NCI-H2196 (cell line): Measurements from ENCODE around the gene ADORA2A.

ENCODE experiments used
- DNase-seq: peaks from one replicate; lab custom pipeline; 2025; ENCODE audit not compliant: unreplicated experiment; lab: John Stamatoyannopoulos, UW

Gene ADORA2A

DNA sequence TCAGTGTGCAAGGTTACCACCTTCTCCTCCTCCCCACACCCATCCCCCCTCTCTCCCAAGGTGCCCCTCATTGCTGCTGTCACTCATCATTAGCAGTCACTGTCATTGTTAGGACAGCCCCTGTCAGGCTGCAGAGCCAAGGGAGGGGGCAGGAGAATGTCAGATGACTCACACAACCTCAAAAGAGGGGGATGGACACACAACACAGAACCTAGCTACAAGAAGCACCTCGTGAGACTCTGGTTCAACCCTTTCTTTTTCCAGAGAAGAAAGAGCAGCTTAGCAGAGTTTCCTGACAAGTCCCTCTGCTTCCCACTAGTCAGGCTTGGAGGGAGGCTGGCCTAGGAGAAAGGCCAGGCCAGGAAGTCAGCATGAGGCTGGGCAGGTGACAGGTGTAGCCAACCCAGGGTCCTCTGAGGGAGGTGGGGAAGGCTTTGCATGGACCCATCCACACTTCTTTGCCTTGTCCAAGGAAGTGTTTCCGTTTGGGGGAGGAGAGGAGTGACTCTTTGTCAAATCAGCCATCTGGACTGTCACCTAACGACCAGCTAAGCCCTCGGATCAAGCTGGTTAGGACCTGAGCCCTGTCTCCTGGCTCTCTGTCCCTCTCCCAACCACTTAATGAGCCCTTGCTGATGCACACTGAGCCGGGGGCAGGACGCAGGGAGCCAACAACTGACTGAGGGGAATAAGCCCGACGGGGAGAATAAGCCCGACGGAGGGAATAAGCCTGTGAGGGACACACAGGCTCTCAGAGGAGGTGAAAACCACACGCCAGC lies 18.3 kb downstream of the ADORA2A start:
- DNase-seq = no peak

DNA sequence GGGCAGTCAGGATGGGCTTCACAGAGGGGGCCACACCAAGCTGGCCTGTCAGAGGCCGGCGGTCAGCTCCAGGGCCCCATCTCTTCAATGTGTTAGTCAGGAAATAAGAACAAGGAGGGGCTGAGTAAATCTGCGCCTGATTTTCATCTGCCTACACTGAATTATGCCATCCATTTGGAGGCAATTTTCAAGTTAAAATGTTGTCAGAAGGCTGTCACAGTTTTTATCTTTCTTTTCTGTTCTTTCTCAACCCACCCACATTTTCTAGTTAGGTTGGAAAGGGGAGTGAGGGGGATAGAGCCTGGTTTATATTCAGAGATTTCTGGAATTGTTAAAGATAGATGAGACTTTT lies 18.8 kb downstream of the ADORA2A start:
- no peak for DNase-seq

DNA sequence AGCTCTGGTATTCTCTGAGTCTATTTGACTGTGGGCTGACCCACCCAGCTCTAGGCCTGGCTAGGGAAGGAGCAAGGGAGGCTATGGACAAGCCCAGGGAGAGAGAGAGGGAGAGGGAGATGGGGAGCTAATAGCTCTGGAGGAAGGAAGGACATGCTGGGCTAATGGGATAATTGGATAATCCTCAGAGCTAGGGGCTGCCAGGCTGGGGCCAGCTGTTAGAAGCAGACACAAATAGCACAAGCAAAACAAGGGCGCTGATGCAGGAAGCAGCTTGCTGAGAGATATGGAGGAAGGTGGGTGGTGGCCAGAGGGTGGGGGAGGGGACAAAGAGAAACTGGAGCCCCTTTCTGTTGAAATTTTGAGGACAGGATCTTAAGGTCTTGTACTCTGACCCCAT lies 23.2 kb downstream of the ADORA2A start:
- DNase-seq = no peak

DNA sequence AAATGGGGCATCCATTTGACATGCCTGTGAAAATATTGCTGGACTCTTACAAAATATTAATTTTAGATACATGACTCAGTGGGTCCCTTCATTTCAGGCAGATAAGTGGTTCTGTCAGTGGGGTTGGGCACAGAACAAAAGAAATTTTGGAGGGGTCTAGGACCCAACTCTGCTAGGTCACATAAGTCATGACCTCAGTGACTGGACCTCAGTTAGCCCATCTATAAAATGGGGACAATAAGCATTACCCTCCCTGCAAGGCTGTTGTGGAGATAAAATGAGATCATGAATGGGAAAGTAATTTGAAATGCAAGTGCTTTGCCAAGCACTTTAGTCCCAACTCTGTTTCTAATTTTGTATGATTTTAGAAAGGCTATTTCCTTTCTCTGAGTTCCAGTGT lies 23.8 kb downstream of the ADORA2A start:
- DNase-seq = no peak

DNA sequence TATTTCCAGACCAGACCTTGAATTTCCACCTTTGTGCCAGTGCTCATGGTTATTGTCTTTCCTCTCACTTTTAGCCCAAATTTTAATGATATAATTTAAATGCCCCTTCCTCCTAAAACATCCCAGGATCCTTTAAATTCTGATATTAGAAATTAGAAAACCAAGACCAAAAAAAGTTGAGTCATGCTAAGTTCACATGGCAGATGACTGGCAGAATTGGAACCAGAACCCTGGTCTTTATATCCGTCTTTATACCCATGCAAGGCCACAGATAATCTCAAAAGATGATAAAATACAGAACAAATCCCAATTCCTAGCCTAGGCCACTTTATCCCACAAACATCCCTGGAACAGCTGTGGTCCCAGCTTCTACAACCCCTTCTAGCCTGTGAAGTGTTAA lies 26.5 kb downstream of the ADORA2A start:
- no peak for DNase-seq

DNA sequence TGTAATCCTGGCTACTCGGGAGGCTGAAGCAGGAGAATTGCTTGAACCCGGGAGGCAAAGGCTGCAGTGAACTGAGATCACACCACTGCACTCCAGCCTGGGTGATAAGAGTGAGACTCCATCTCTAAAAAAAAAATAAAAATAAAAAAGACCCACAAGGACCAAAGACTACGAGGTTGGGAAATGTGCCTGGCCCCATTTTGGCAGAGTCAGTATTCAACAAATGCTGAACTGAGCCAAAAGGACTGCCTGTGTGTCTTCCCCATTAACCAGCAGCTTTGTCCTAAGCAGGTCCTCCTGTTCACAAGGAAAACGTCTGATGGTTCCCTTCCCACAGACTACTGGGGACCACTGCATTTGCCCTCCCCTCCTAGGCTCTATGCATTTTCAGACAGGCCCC lies 27.6 kb downstream of the ADORA2A start:
- DNase-seq = no peak

DNA sequence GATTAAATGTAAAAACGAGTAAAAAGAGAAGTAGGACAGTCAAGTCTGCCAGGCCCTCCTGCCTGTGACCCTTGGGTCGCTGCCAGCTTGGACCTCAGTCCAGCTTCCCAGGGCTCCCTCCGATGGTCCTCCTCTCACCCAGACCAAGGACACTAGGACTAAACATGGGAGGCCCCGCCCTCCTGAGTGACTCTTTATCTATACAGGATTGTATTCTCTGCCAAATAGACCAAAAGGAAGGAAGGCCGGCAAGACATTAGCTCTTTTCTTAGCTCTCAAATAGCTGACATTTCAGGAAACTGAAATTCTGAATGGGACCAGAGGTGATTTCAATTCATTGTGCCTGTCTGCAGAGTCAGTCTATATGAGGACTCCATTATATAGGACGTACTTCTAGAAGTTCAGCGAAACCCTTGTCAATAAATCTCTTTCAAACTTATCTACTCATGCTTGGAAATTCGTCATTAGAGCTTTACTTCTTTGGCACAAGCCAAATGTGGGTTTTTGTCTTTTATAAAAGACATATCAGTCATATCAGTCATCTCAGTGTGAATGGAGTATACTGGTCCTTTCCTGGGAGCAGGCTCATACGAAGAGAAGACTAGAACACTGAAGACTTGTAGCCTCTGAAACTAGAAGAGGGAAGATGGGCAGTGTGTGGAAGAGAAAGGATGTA lies 28.5 kb downstream of the ADORA2A start:
- no peak for DNase-seq

DNA sequence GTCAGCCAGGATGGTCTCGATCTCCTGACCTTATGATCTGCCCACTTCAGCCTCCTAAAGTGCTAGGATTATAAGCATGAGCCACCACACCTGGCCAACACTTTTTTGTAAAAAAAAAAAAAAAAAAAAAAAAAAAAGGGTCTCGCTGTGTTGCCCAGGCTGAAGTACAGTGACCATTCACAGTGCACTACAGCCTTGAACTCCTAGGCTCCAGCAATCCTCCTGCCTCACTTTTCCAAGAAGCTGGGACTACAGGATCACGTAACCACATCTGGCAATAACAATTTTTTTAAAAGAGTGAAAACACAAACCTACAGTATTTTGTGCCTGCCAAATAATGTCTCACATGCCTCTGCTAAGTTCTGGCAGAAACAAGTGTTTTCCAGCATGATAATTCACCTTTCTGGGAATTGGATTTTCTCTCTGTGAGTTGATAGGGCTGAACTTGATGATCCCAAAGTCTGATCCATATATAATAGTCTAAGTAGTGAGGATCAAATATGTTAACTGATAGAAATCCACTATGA lies 30.6 kb downstream of the ADORA2A start:
- no peak for DNase-seq

DNA sequence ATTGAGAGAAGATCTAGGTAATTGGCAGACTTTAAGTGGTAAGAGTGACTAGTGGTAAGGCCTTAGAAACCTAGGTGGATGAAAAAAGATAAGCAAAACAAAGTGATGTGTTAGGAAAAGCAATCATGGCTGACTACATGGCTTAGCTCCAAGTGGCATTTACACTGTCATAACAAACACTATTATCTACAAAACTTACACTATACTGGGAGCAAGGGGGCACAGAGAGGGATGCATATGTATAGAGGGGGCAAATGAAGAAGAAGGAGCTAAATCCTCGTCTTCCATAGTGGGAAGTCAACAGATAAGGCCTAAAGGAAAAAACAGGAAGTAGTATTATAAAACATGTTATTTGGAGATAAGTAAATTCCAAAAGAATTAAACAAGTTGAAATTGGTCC lies 32.5 kb downstream of the ADORA2A start:
- no peak for DNase-seq

DNA sequence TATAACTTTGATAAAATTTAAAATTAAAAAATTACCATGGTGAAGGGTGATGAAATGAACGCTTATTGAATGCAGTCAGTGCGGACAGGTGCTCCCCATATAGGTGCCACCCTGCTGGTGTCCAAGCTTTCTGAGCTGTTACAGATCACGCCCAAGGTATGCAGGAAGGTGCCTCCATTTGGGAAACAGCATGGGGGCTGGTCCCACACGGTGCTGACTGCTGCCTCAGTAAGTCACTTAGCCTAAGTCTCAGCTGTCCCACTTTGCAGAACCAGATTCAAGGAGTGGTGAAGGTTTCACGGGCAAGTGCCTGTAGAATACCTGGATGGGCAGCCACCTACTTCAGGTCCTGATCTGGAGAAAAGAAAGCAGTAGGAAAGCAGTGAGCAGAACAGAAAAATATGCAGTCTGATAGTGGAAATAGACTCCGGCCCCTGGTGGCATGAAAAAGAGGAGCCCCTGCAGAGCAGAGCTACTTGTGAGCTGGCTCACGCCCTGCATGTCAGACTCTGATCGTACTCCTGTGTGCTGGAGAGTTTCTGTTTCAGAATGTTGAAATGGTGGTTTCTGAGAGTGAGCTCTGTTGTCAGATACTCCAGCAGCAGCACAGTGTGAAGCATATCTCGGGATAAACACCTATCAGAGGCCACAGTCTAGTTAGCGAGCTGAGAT lies 33.2 kb downstream of the ADORA2A start:
- DNase-seq = no peak

DNA sequence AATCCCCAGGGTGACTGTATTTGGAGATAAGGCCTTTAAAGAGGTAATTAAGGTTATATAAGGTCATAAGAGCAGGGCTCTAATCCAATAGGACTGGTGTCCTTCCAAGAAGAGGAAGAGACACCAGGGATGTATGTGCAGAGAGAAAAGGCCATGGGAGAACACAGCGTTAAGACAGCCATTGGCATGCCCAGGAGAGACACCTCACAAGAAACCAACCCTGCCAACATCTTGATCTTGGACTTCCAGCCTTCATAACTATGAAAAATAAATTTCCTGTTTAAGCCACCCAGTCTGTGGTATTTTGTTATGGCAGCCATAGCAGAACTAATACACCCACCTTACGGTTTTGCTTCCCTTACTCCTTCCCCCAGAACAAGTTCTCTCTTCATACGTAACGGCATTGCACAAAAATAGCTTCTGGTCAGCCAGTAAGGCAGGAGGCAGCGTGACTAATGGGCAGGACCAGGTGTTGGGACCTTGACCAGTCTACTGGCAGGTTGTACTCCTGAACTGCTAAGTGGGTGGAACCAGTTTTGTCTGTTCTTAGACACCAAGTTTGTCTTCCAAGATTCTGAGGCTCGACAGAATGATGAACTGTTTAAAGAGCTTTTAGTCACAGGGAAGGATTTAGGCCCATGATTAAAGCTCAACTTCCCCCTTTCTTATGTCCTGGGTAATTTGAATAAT lies 35.8 kb downstream of the ADORA2A start:
- DNase-seq = no peak

DNA sequence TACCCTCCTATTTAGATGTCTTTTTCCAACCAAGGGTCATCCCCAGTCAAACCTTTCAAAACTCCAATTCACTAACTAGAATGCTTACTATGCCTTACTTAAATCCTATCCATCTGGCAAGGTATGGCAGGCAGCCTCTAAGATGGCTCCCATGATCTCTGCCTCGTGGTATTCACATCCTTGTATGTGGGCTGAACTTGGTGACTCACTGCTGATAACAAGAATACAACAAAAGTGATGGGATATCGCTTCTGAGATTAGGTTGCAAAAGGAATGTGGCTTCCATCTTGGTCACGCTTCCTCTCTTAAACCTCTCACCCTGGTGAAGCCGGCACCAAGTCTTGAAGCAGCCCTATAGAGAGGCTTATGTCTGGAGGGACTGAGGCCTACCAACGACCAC lies 38.2 kb downstream of the ADORA2A start:
- DNase-seq = no peak

DNA sequence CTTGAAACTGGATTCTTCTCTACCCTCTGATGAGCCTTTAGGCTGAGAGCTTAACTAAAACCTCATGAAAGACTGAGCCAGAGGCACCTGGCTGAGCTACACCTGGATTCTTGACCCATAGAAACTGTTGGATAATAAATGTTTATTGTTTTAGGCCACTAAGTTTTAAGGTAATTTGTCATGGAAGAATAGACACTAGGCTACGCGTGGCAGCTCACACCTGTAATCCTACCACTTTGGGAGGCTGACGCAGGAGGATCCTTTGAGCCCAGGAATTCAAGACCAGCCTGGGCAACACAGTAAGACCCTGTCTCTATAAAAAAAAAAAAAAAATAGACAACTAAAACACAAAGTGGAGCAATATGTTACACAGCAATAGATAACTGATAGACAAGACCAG lies 38.6 kb downstream of the ADORA2A start:
- no peak for DNase-seq

DNA sequence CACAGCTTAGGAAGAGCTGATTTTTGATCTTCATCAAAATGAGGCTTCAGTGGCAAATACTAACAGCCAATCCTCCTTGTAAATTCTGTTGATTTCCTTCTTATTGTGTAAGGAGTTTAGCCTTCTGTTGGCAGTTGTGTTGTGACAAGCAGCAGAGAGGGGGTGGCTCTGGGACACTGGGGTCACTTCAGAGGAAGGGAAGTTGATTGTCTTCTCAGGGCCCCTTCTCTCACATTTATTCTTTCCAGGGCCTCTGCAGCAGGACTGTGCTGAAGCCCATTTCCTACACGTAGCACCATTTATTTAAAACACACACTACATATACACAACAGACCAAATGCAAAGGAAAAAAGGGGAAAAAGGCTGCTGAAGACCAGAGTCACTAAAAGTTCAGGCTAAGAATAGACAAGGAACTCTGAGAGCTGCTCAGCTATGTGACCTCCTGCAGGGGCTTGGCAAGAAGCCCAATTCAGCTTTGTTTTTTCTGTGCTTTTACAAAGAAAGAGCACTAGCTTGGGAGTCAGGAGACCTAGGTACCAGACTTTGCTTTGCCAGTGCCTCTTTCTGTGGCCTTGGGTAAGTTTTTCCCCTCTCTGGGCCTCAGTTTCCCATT lies 39.4 kb downstream of the ADORA2A start:
- DNase-seq = no peak

DNA sequence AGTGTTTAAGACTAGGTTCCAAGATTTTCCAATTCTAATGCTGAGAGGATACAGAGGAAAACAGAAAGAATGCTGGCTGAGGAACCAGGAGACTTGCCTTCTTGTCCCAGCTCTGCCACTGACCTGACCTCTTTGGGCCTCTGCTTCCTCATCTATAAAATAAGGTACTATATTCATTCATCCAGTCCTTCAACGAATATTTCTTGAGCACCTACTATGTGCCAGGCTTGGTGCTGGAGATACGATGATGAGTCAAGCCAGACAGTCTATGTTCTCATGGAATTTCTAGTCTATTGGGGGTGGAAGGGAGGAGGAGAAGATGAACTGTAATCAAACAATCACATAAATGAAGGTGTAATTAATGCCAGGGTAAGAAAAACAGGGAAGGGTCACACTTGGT lies 39.9 kb downstream of the ADORA2A start:
- DNase-seq = no peak

DNA sequence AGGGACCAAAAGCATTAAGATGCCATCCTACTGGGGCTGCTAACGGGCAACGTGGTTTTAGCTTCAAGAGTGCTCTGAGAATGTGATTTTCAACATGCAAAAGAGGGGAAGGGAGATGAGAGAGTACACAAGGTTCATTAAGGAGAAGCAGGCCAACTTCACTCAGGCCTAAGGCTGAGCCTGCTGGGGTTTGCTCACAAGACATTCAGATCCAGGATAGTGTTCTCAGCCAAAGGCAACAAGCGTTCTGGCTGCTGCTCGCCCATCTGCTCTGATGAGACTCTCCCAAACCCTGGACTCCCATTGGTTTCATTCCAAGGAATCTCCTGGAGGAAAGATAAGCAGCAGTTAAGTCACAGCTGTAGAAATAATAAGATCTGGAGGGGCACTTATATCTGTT lies 44.2 kb downstream of the ADORA2A start:
- DNase-seq = no peak

DNA sequence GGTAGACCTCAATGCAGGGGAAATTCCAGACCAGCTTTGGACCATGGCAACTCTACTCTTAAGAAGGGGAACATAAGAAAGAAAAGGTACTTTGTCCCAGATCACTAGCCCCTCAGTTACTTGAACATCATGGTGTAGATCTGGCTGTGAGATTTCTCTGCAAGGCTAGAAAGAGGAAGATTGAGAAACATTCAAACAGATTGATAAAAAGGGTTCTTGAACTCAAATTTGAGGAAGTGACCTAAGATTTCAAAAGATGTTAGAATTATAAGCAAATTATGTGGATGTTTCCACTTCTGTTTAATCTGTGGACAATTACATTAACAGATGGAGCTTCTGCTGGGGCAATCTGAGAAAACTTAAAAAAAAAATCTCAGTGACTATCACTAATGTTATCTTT lies 45.9 kb downstream of the ADORA2A start:
- no peak for DNase-seq

DNA sequence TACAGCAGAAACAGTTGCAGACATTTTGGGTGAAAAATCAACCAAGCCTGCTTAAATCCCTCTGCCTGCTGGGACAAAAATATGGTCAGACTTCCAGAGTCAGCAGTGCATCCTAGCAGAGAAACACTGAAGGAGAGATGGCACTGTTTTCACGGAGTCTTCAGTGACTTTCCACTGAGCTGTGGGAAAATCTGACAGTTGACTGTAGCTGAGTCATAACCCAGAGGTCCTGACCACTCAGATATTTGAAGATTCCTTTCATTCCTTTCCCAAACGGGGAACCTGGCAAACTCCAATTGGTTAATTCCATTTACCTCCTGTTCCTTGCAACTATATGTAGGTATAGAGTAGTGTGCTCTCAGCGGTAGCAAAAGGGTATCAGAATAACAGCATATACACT lies 46.8 kb downstream of the ADORA2A start:
- DNase-seq = no peak

DNA sequence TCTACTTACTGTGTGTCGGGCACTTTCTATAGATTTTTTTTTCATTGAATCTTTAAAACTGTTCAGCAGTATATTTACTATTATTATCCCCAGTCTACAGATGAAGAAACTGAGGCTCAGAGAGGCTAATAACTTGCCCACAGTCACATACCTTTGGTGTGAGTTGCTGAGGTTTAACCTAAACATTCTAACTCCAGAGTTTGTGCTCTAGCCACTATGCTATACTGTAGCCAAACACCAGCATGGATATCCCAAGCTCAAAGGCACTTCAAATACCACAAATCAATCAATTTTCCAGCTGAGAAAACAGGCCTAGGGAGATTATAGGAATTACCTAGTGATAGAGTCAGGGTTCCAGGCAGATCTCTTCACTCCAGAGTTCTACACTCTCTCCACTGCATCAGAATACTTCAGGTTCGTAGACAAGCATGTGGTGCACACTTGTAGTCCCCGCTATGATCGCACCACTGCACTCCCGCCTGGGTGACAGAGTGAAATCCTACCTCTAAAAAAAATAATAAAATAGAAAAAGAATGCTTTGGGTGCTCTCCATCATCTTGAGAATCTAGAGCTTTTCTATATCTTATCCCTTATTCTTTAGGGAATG lies 47.4 kb downstream of the ADORA2A start:
- DNase-seq = no peak

DNA sequence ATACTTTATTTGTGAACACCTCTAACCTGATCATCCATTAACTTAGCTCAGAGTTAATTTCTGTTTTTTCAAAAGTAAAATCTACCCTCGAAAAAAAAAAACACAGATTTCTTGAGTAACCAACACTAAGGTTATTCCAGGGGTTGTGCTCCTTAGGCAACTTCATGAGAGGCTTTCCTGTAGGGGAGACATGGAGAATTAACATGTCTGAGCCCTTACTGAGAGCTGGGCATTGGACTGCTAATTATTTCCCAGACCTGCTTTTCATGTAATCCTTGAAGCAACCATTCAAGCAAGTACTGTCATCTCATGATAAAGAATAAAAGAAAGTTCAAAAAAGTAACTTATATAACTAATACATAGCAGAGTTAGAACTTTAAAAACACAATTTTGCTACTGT lies 54.2 kb downstream of the ADORA2A start:
- no peak for DNase-seq

DNA sequence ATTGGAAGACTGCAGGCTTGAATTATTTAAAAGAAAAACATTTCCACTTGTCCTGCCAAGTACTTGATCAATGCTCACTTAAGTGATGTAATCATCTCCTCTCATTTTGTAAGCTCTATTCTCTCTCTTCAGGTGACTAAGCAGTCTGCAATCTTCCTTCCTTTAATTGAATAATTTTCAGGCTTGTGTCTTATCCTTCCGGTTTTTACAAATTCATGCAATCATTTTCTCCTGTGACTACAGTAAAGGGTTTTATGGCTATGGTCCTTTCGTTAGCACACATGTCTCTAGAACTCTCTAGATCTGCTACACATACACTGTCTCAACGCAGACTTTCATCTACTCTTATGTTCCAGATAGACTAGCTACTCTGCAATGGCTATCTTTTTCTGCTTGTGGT lies 55.2 kb downstream of the ADORA2A start:
- no peak for DNase-seq
